GM11168 (cell line): ENCODE results near the gene RIC3.

Source experiments
- in situ Hi-C: fragments of 300-500 bp; cut with MboI; formaldehyde crosslinking; loops from one replicate; pipeline ENCODE4 v1.12.0; 2022; ENCODE audit warnings: low sequenced_read_pairs; ENCODE audit not compliant: unreplicated experiment

RIC3 gene

GRCh38 chr11:8092587-8093424, 76.0 kb downstream of the RIC3 start:
- in situ Hi-C loops: no loop called here

- in situ Hi-C loops: no loop called here
Observed at GRCh38 chr11:8091721-8092120, 77.1 kb downstream of the RIC3 start.

- in situ Hi-C loops: no loop called here
Observed at GRCh38 chr11:8090756-8091155, 78.1 kb downstream of the RIC3 start.

GRCh38 chr11:8089791-8090510, 78.9 kb downstream of the RIC3 start:
- in situ Hi-C loops: loop anchor here (10.0 kb wide), 1 partner anchor 75 kb away; no protein-coding TSS in a partner anchor

GRCh38 chr11:8087756-8088155, 81.1 kb downstream of the RIC3 start:
- in situ Hi-C loops: loop anchor here (10.0 kb wide), 1 partner anchor 73 kb away; no protein-coding TSS in a partner anchor

GRCh38 chr11:8087185-8087584, 81.6 kb downstream of the RIC3 start:
- in situ Hi-C loops: loop anchor here (10.0 kb wide), 1 partner anchor 72 kb away; no protein-coding TSS in a partner anchor

- in situ Hi-C loops: loop anchor here (10.0 kb wide), 1 partner anchor 72 kb away; no protein-coding TSS in a partner anchor
Observed at GRCh38 chr11:8086571-8086970, 82.3 kb downstream of the RIC3 start.

- in situ Hi-C loops: loop anchor here (10.0 kb wide), 1 partner anchor 71 kb away; no protein-coding TSS in a partner anchor
Observed at GRCh38 chr11:8086001-8086479, 82.8 kb downstream of the RIC3 start.

- in situ Hi-C loops: loop anchor here (10.0 kb wide), 1 partner anchor 70 kb away; no protein-coding TSS in a partner anchor
Observed at GRCh38 chr11:8085011-8085645, 83.7 kb downstream of the RIC3 start.

- in situ Hi-C loops: loop anchor here (10.0 kb wide), 1 partner anchor 70 kb away; no protein-coding TSS in a partner anchor
Observed at GRCh38 chr11:8084352-8084751, 84.5 kb downstream of the RIC3 start.

GRCh38 chr11:8083871-8084281, 84.9 kb downstream of the RIC3 start:
- in situ Hi-C loops: loop anchor here (10.0 kb wide), 1 partner anchor 69 kb away; no protein-coding TSS in a partner anchor

- in situ Hi-C loops: loop anchor here (10.0 kb wide), 1 partner anchor 68 kb away; no protein-coding TSS in a partner anchor
Observed at GRCh38 chr11:8083088-8083395, 85.8 kb downstream of the RIC3 start.

- in situ Hi-C loops: loop anchor here (10.0 kb wide), 1 partner anchor 68 kb away; no protein-coding TSS in a partner anchor
Observed at GRCh38 chr11:8082391-8083087, 86.3 kb downstream of the RIC3 start.

GRCh38 chr11:8081591-8082250, 87.1 kb downstream of the RIC3 start:
- in situ Hi-C loops: loop anchor here (10.0 kb wide), 1 partner anchor 67 kb away; no protein-coding TSS in a partner anchor

GRCh38 chr11:8080674-8081590, 87.9 kb downstream of the RIC3 start, which contains the start of gene TUB:
TSS of gene TUB (plus strand) at chr11:8081211. CDS start at chr11:8081511, 300 bp downstream.
- in situ Hi-C loops: loop anchor here (10.0 kb wide), 1 partner anchor 66 kb away; no protein-coding TSS in a partner anchor

- in situ Hi-C loops: loop anchor here (10.0 kb wide), 1 partner anchor 65 kb away; no protein-coding TSS in a partner anchor
Observed at GRCh38 chr11:8080069-8080670, 88.7 kb downstream of the RIC3 start.

- in situ Hi-C loops: no loop called here
Observed at GRCh38 chr11:8079111-8079675, 89.6 kb downstream of the RIC3 start.
